H1 (cell line): Measurements from ENCODE around the gene ZMYM2. TPM values are rescaled to one million over a fixed set of nuclear protein-coding genes. Genes with fewer than 3 reads are reported as not detected.

Experiments
- CHD1 ChIP-seq: IDR thresholded peaks from 2 replicates; pipeline ENCODE4 v1.6.1; 2012; ENCODE audit warnings: low read depth, low read length, improper control_type of control experiment
- KDM4A ChIP-seq: IDR thresholded peaks from one replicate; pipeline ENCODE4 v1.7.1; 2012; ENCODE audit warnings: low read depth, mild to moderate bottlenecking, moderate library complexity, low read length, inconsistent platforms; ENCODE audit not compliant: severe bottlenecking
- POU5F1 ChIP-seq: IDR thresholded peaks from 2 replicates; pipeline ENCODE4 v1.6.1; 2011; ENCODE audit warnings: low read depth, mild to moderate bottlenecking, low read length, moderate library complexity
- polyA plus RNA-seq, 7 experiments: library from polyadenylated mRNA; depleted of rRNA in 3 of 7; stranded (reverse) in 5 of 7; unstranded in 2 of 7; fragments of >200 nt in 5 of 7; fragments of 200-250 nt in 2 of 7; gene quantifications; 1 replicate in 5 of 7; 2 replicates in 1 of 7; 4 replicates in 1 of 7; pipeline versions ENCODE4 v1.2.1 to v1.2.3, GENCODE V29; 2011 to 2013; ENCODE audit warnings: missing spikeins in 2 of 7, mixed read lengths in 2 of 7
- total RNA-seq: library from RNA; stranded (reverse); fragmentation: NEBNext Ultra II Directional; extraction: Animal tissue kit (Norgen Biotek cat#: 25700); gene quantifications from 2 replicates; pipeline ENCODE4 v1.2.1, GENCODE V29; 2021

ZMYM2 gene
- total and polyA plus RNA-seq, 2 of the 8 experiments (the other 6 are each of a cell fraction or from before 2014, with no cell fraction given), result 41.2 to 159 TPM

DNA sequence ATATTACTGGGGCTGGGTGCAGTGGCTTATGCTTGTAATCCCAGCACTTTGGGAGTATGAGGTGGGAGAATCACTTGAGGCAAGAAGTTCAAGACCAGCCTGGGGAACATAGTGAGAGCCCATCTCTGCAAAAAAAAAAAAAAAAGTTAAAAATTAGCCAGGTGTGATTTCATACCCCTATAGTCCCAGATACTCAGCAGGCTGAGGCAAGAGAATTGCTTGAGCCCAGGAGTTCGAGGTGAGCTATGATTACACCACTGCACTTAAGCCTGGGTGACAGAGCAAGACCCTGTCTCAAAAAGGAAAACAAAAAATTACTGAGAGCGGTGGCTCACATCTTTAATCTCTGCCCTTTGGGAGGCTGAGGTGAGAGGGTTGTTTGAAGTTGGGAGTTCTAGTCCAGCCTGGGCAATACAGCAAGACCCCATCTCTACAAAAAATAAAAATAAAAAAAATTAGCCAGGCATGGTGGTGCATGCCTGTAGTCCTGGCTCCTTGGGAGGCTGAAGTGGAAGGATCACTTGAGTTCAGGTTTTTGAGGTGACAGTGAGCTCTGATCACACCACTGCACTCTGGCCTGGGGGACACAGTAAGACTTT is 87.5 kb downstream of the ZMYM2 start (continued):
- TF ChIP-seq KDM4A (no peak), POU5F1 (no peak), CHD1 (no peak)
